Activated T-helper 2 cell treated with anti-CD3 and anti-CD28 coated beads, Interferon-gamma antibody, Interleukin-2, Interleukin-4, amounts not matched to agents 10 μg/mL and 5 μg/mL and 100 μg/mL, durations not matched to agents 14 hours and 24 hours and 36 hours (primary cell): Measurements from ENCODE around the gene KMT2B. TPM values are rescaled to one million over a fixed set of nuclear protein-coding genes. Genes with fewer than 3 reads are reported as not detected.

Source experiments
- DNase-seq: peaks from one replicate; pipeline ENCODE4 v3.0.0; 2021; ENCODE audit warnings: low spot score
- H3K27ac Mint-ChIP-seq: one replicate; pipeline ENCODE4 v1.8.0; 2021; ENCODE audit warnings: mixed read lengths
- H3K27me3 Mint-ChIP-seq: one replicate; pipeline ENCODE4 v1.8.0; 2021; ENCODE audit warnings: low read depth, mixed read lengths
- H3K36me3 Mint-ChIP-seq: one replicate; pipeline ENCODE4 v1.8.0; 2021; ENCODE audit warnings: low read depth, mixed read lengths
- H3K4me1 Mint-ChIP-seq: one replicate; pipeline ENCODE4 v1.8.0; 2021; ENCODE audit warnings: low read depth, mixed read lengths
- H3K4me3 Mint-ChIP-seq: one replicate; pipeline ENCODE4 v1.8.0; 2021; ENCODE audit warnings: low read depth, mild to moderate bottlenecking, moderate library complexity, mixed read lengths
- H3K9me3 Mint-ChIP-seq: one replicate; pipeline ENCODE4 v1.8.0; 2021; ENCODE audit warnings: mixed read lengths
- intact Hi-C: fragments of 100-400 bp; cut with micrococcal nuclease; formaldehyde crosslinking; loops from one replicate; pipeline ENCODE4 v1.15.1; 2023
- total RNA-seq: library from RNA; stranded (reverse); gene quantifications from 2 replicates; pipeline ENCODE4 v1.2.3, GENCODE V29; 2022

Gene KMT2B
- total RNA-seq, 1 donor from 2014 or later, result 58.4 TPM

- Mint-ChIP-seq H3K4me1 (peaks cover 5% of the 10 kb centered on the region), H3K36me3 (peaks cover 81% of the 10 kb centered on the region), H3K27ac (no peak overlapping the region), H3K9me3 (no peaks in the 10 kb centered on the region), H3K27me3 (no peaks in the 10 kb centered on the region), H3K4me3 (no peak overlapping the region)
- intact Hi-C loops, result no loop called here
- no peak for DNase-seq
Observed at GRCh38 chr19:35733180-35734125, 15.7 kb downstream of the KMT2B start.

GRCh38 chr19:35734273-35734672, 16.5 kb downstream of the KMT2B start:
- H3K4me3 Mint-ChIP-seq, result no peak overlapping the region
- peaks cover 81% of the 10 kb centered on the region for H3K36me3 Mint-ChIP-seq
- H3K4me1 Mint-ChIP-seq, result peaks cover 5% of the 10 kb centered on the region
- H3K27ac Mint-ChIP-seq, result no peak overlapping the region
- no peak for DNase-seq
- intact Hi-C loops, result no loop called here
- H3K9me3 Mint-ChIP-seq, result no peaks in the 10 kb centered on the region
- H3K27me3 Mint-ChIP-seq, result no peaks in the 10 kb centered on the region

GRCh38 chr19:35734889-35735288, 17.1 kb downstream of the KMT2B start:
- DNase-seq, result no peak
- H3K36me3 Mint-ChIP-seq, result peaks cover 77% of the 10 kb centered on the region
- peaks cover 5% of the 10 kb centered on the region for H3K4me1 Mint-ChIP-seq
- H3K4me3 Mint-ChIP-seq, result no peak overlapping the region
- H3K27me3 Mint-ChIP-seq, result no peaks in the 10 kb centered on the region
- no peaks in the 10 kb centered on the region for H3K9me3 Mint-ChIP-seq
- H3K27ac Mint-ChIP-seq, result no peak overlapping the region
- intact Hi-C loops, result no loop called here

- Mint-ChIP-seq H3K4me3 (no peak overlapping the region), H3K27me3 (no peaks in the 10 kb centered on the region), H3K27ac (peak overlapping the region; percentile 62), H3K4me1 (peaks cover 10% of the 10 kb centered on the region), H3K36me3 (peaks cover 64% of the 10 kb centered on the region), H3K9me3 (no peaks in the 10 kb centered on the region)
- intact Hi-C loops, result no loop called here
- no peak for DNase-seq
Observed at GRCh38 chr19:35736913-35737886, 19.4 kb downstream of the KMT2B start.

GRCh38 chr19:35738021-35738886, 20.5 kb downstream of the KMT2B start:
- DNase-seq, result no peak
- H3K36me3 Mint-ChIP-seq, result peaks cover 71% of the 10 kb centered on the region
- intact Hi-C loops, result no loop called here
- no peak overlapping the region for H3K4me3 Mint-ChIP-seq
- peaks cover 18% of the 10 kb centered on the region for H3K4me1 Mint-ChIP-seq
- no peaks in the 10 kb centered on the region for H3K27me3 Mint-ChIP-seq
- no peak overlapping the region for H3K27ac Mint-ChIP-seq
- no peaks in the 10 kb centered on the region for H3K9me3 Mint-ChIP-seq

GRCh38 chr19:35738887-35739229, 21.1 kb downstream of the KMT2B start:
- DNase-seq, result no peak
- Mint-ChIP-seq H3K27me3 (no peaks in the 10 kb centered on the region), H3K27ac (no peak overlapping the region), H3K4me1 (peaks cover 22% of the 10 kb centered on the region), H3K4me3 (peak overlapping the region; percentile 47), H3K36me3 (peaks cover 68% of the 10 kb centered on the region), H3K9me3 (no peaks in the 10 kb centered on the region)
- intact Hi-C loops, result no loop called here

- peaks cover 25% of the 10 kb centered on the region for H3K4me1 Mint-ChIP-seq
- H3K9me3 Mint-ChIP-seq, result no peaks in the 10 kb centered on the region
- H3K4me3 Mint-ChIP-seq, result peak overlapping the region; percentile 47
- intact Hi-C loops, result loop anchor here (1.0 to 10.0 kb wide), 7 partner anchors 27 to 475 kb away; partner anchors contain the start of genes COX6B1, SDHAF1, THAP8 and WDR62
- peaks cover 65% of the 10 kb centered on the region for H3K36me3 Mint-ChIP-seq
- no peak for DNase-seq
- no peak overlapping the region for H3K27ac Mint-ChIP-seq
- H3K27me3 Mint-ChIP-seq, result no peaks in the 10 kb centered on the region
Observed at GRCh38 chr19:35739275-35740107, 21.7 kb downstream of the KMT2B start.

- DNase-seq, result no peak
- intact Hi-C loops, result loop anchor here (1.0 to 10.0 kb wide), 7 partner anchors 28 to 475 kb away; partner anchors contain the start of genes COX6B1, SDHAF1, THAP8 and WDR62
- Mint-ChIP-seq H3K4me1 (peaks cover 25% of the 10 kb centered on the region), H3K9me3 (no peaks in the 10 kb centered on the region), H3K27ac (no peak overlapping the region), H3K36me3 (peaks cover 59% of the 10 kb centered on the region), H3K4me3 (peak overlapping the region; percentile 94), H3K27me3 (no peaks in the 10 kb centered on the region)
Observed at GRCh38 chr19:35740108-35740422, 22.3 kb downstream of the KMT2B start.

GRCh38 chr19:35740423-35741202, 22.8 kb downstream of the KMT2B start:
- H3K4me1 Mint-ChIP-seq, result peaks cover 25% of the 10 kb centered on the region
- peaks cover 54% of the 10 kb centered on the region for H3K36me3 Mint-ChIP-seq
- H3K9me3 Mint-ChIP-seq, result no peaks in the 10 kb centered on the region
- peak overlapping the region; percentile 94 for H3K27ac Mint-ChIP-seq
- peak; percentile 95 for DNase-seq
- intact Hi-C loops, result loop anchor here (1.0 to 10.0 kb wide), 7 partner anchors 28 to 474 kb away; partner anchors contain the start of genes COX6B1, SDHAF1, THAP8 and WDR62
- peak overlapping the region; percentile 94 for H3K4me3 Mint-ChIP-seq
- H3K27me3 Mint-ChIP-seq, result no peaks in the 10 kb centered on the region

GRCh38 chr19:35741203-35741515, 23.4 kb downstream of the KMT2B start:
- peak overlapping the region; percentile 94 for H3K27ac Mint-ChIP-seq
- DNase-seq, result no peak
- H3K4me1 Mint-ChIP-seq, result peaks cover 30% of the 10 kb centered on the region
- intact Hi-C loops, result loop anchor here (2.0 to 10.0 kb wide), 5 partner anchors 46 to 474 kb away; partner anchors contain the start of genes COX6B1, SDHAF1, THAP8 and WDR62
- H3K27me3 Mint-ChIP-seq, result no peaks in the 10 kb centered on the region
- peaks cover 51% of the 10 kb centered on the region for H3K36me3 Mint-ChIP-seq
- no peaks in the 10 kb centered on the region for H3K9me3 Mint-ChIP-seq
- peak overlapping the region; percentile 94 for H3K4me3 Mint-ChIP-seq
